Neural cell (in vitro differentiated cells): Measurements from ENCODE around the gene NAT9. TPM values are rescaled to one million over a fixed set of nuclear protein-coding genes. Genes with fewer than 3 reads are reported as not detected.

ENCODE experiments used
- H2AFZ ChIP-seq: fragments of 200-600, 300-800 bp; sonication (generic), shearing (Covaris generic); 2 replicates; pipeline ENCODE4 v1.6.0; 2014; ENCODE audit warnings: low read depth, mild to moderate bottlenecking, antibody characterized with exemption, low read length, moderate library complexity
- H3F3A ChIP-seq: fragments of 200-600 bp; shearing (Covaris generic); 2 replicates; pipeline ENCODE4 v1.6.1; 2016; ENCODE audit warnings: mild to moderate bottlenecking, moderate library complexity, mixed read lengths, antibody characterized with exemption, low read length; ENCODE audit not compliant: insufficient read depth, poor library complexity, severe bottlenecking
- H3K27ac ChIP-seq: fragments of 200-600, 300-800 bp; sonication (generic), shearing (Covaris generic); 2 replicates; pipeline ENCODE4 v1.5.1; 2014; ENCODE audit warnings: mild to moderate bottlenecking, low read length, moderate library complexity
- H3K27me3 ChIP-seq: fragments of 300-800, 200-600 bp; sonication (generic), shearing (Covaris generic); 2 replicates; pipeline ENCODE4 v1.6.0; 2014; ENCODE audit warnings: mild to moderate bottlenecking, low read depth, low read length, moderate library complexity; ENCODE audit not compliant: insufficient read depth
- H3K36me3 ChIP-seq: fragments of 300-800, 200-600 bp; sonication (generic), shearing (Covaris generic); 2 replicates; pipeline ENCODE4 v1.5.1; 2014; ENCODE audit warnings: mild to moderate bottlenecking, antibody characterized with exemption, low read length, moderate library complexity; ENCODE audit not compliant: insufficient read depth
- H3K4me2 ChIP-seq: fragments of 300-800, 200-600 bp; sonication (generic), shearing (Covaris generic); 2 replicates; pipeline ENCODE4 v1.6.0; 2014; ENCODE audit warnings: mild to moderate bottlenecking, low read length
- H3K4me3 ChIP-seq: fragments of 300-800, 200-600 bp; sonication (generic), shearing (Covaris generic); 2 replicates; pipeline ENCODE4 v1.5.1; 2014; ENCODE audit warnings: mild to moderate bottlenecking, low read length, moderate library complexity
- H3K79me2 ChIP-seq: fragments of 200-600 bp; shearing (Covaris generic); replicated peaks from 2 replicates; pipeline ENCODE4 v1.6.0; 2014; ENCODE audit warnings: mild to moderate bottlenecking, low read length, moderate library complexity; ENCODE audit not compliant: insufficient read depth
- H3K9ac ChIP-seq: fragments of 300-800, 200-600 bp; sonication (generic), shearing (Covaris generic); 2 replicates; pipeline ENCODE4 v1.6.1; 2016; ENCODE audit warnings: mild to moderate bottlenecking, low read length, mixed read lengths
- H3K9me2 ChIP-seq: fragments of 200-600 bp; shearing (Covaris generic); 2 replicates; pipeline ENCODE4 v1.6.1; 2016; ENCODE audit warnings: mild to moderate bottlenecking, low read length, mixed read lengths; ENCODE audit not compliant: insufficient read depth
- H3K9me3 ChIP-seq: fragments of 200-600, 300-800 bp; sonication (generic), shearing (Covaris generic); 2 replicates; pipeline ENCODE4 v1.6.1; 2016; ENCODE audit warnings: mild to moderate bottlenecking, mixed run types, low read length, moderate library complexity, mixed read lengths
- H4K20me1 ChIP-seq: fragments of 200-600 bp; shearing (Covaris generic); 2 replicates; pipeline ENCODE4 v1.6.1; 2016; ENCODE audit warnings: mild to moderate bottlenecking, mixed run types; ENCODE audit not compliant: insufficient read depth
- EP300 ChIP-seq: fragments of 450-650 bp; conservative IDR thresholded peaks from 2 replicates; pipeline ENCODE4 v1.6.1; 2014; ENCODE audit warnings: antibody characterized with exemption, mild to moderate bottlenecking, moderate library complexity; ENCODE audit not compliant: poor library complexity, severe bottlenecking
- EZH2 ChIP-seq: fragments of 200-600, 300-800 bp; shearing (Covaris generic), sonication (generic); IDR thresholded peaks from 2 replicates; pipeline ENCODE4 v1.6.1; 2014; ENCODE audit warnings: antibody characterized with exemption, low read length, borderline replicate concordance, mild to moderate bottlenecking; ENCODE audit not compliant: insufficient read depth, poor library complexity, severe bottlenecking
- MXI1 ChIP-seq: fragments of 450-650 bp; conservative IDR thresholded peaks from 2 replicates; pipeline ENCODE4 v1.6.1; 2014; ENCODE audit warnings: antibody characterized with exemption, mild to moderate bottlenecking; ENCODE audit not compliant: poor library complexity, severe bottlenecking
- POLR2AphosphoS5 ChIP-seq: IDR thresholded peaks from 2 replicates; pipeline ENCODE4 v1.6.1; 2012
- RAD21 ChIP-seq: fragments of 450-650 bp; conservative IDR thresholded peaks from 2 replicates; pipeline ENCODE4 v1.6.1; 2014; ENCODE audit warnings: antibody characterized with exemption, mild to moderate bottlenecking, moderate library complexity
- SMC3 ChIP-seq: fragments of 450-650 bp; conservative IDR thresholded peaks from 2 replicates; pipeline ENCODE4 v1.6.1; 2014; ENCODE audit warnings: antibody characterized with exemption, mild to moderate bottlenecking, moderate library complexity; ENCODE audit not compliant: poor library complexity
- TAF1 ChIP-seq: IDR thresholded peaks from 2 replicates; pipeline ENCODE4 v1.6.1; 2012; ENCODE audit warnings: low read depth
- polyA plus RNA-seq: library from polyadenylated mRNA; depleted of rRNA; stranded (reverse); fragments of >200 nt; gene quantifications from 2 replicates; pipeline ENCODE4 v1.2.3, GENCODE V29; 2014
- TF ChIP-seq, protein P1 (sequence below): IDR thresholded peaks from 2 replicates; pipeline ENCODE4 v1.6.1; 2012; ENCODE audit warnings: borderline replicate concordance
- TF ChIP-seq, protein P2 (sequence below): fragments of 450-650 bp; IDR thresholded peaks from 2 replicates; pipeline ENCODE4 v1.5.1; 2014; ENCODE audit warnings: antibody characterized with exemption, mild to moderate bottlenecking, moderate library complexity; ENCODE audit not compliant: poor library complexity, severe bottlenecking

NAT9 gene
- polyA plus RNA-seq, 1 donor from 2014 or later, result 243 TPM

DNA sequence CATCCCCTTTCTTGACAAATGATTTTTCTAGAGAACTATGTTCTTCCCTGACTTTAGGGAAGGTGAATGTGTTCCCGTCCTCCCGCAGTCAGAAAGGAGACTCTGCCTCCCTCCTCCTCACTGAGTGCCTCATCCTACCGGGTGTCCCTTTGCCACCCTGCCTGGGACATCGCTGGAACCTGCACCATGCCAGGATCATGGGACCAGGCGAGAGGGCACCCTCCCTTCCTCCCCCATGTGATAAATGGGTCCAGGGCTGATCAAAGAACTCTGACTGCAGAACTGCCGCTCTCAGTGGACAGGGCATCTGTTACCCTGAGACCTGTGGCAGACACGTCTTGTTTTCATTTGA, 7.4 kb downstream of the NAT9 start:
- no peaks in the 10 kb centered on the region for H4K20me1 ChIP-seq
- peaks cover 7% of the 10 kb centered on the region for H3K36me3 ChIP-seq
- no peaks in the 10 kb centered on the region for H3K27me3 ChIP-seq
- TF ChIP-seq EP300 (no peak), EZH2 (no peak), MXI1 (no peak), POLR2AphosphoS5 (no peak)
- TF ChIP-seq, protein P1, sequence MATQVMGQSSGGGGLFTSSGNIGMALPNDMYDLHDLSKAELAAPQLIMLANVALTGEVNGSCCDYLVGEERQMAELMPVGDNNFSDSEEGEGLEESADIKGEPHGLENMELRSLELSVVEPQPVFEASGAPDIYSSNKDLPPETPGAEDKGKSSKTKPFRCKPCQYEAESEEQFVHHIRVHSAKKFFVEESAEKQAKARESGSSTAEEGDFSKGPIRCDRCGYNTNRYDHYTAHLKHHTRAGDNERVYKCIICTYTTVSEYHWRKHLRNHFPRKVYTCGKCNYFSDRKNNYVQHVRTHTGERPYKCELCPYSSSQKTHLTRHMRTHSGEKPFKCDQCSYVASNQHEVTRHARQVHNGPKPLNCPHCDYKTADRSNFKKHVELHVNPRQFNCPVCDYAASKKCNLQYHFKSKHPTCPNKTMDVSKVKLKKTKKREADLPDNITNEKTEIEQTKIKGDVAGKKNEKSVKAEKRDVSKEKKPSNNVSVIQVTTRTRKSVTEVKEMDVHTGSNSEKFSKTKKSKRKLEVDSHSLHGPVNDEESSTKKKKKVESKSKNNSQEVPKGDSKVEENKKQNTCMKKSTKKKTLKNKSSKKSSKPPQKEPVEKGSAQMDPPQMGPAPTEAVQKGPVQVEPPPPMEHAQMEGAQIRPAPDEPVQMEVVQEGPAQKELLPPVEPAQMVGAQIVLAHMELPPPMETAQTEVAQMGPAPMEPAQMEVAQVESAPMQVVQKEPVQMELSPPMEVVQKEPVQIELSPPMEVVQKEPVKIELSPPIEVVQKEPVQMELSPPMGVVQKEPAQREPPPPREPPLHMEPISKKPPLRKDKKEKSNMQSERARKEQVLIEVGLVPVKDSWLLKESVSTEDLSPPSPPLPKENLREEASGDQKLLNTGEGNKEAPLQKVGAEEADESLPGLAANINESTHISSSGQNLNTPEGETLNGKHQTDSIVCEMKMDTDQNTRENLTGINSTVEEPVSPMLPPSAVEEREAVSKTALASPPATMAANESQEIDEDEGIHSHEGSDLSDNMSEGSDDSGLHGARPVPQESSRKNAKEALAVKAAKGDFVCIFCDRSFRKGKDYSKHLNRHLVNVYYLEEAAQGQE, result no peak
- no peak overlapping the region for H3K27ac ChIP-seq
- no peak overlapping the region for H3K4me3 ChIP-seq
- no peak overlapping the region for H3K9ac ChIP-seq
- no peak overlapping the region for H2AFZ ChIP-seq
- no peaks in the 10 kb centered on the region for H3K9me3 ChIP-seq
- no peaks in the 10 kb centered on the region for H3F3A ChIP-seq
- no peaks in the 10 kb centered on the region for H3K79me2 ChIP-seq
- H3K9me2 ChIP-seq, result no peaks in the 10 kb centered on the region
- H3K4me2 ChIP-seq, result no peak overlapping the region

DNA sequence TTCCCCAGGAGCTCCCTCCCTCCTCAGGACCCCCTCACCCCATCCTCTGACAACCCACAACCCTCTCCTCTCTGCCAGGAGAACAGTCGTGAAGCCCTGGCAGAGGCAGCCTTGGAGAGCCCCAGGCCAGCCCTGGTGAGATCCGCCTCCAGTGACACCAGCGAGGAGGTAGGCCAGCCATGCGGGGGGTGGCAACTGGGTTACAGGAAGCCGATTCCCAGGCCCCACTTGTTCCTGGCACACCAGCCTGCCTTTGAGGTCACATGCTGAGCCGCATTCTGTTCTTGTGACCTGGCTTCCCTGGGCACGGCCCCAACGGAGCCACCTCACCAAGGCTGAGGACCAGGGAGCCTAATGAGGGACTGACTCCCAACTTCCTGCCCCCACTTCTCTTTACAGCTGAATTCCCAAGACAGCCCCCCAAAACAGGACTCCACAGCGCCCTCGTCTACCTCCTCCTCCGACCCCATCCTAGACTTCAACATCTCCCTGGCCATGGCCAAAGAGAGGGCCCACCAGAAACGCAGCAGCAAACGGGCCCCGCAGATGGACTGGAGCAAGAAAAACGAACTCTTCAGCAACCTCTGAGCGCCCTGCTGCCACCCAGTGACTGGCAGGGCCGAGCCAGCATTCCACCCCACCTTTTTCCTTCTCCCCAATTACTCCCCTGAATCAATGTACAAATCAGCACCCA, 7.9 kb downstream of the NAT9 start:
- peaks cover 7% of the 10 kb centered on the region for H3K36me3 ChIP-seq
- no peak for TF ChIP-seq EZH2
- no peak for TF ChIP-seq POLR2AphosphoS5
- no peak for TF ChIP-seq EP300
- H3K4me3 ChIP-seq, result no peak overlapping the region
- no peak overlapping the region for H3K27ac ChIP-seq
- no peaks in the 10 kb centered on the region for H3K9me2 ChIP-seq
- no peaks in the 10 kb centered on the region for H3K9me3 ChIP-seq
- H4K20me1 ChIP-seq, result no peaks in the 10 kb centered on the region
- no peak overlapping the region for H2AFZ ChIP-seq
- H3K4me2 ChIP-seq, result no peak overlapping the region
- no peaks in the 10 kb centered on the region for H3F3A ChIP-seq
- no peaks in the 10 kb centered on the region for H3K27me3 ChIP-seq
- H3K79me2 ChIP-seq, result no peaks in the 10 kb centered on the region
- no peak overlapping the region for H3K9ac ChIP-seq

DNA sequence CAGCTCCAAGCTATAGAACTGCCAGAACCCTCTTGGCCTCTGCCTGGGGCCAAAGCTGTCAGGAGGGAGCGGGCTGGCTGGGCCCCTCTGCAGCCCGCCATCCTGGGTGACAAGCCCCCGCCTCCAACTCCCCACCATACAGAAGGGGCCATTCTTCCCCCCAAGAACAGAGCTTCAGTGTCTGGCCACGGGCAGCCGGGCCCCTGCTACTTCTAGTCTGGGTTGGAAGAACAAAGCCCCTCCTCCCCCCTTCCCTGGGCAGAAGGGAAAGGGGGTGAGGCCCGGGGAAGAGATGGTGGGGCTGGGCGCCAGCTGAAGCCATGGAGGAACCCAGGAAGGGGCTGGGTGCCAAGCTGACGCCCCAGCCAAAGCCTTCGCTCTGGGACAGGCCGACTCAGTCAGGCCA, 9.0 kb downstream of the NAT9 start:
- Histone ChIP-seq H4K20me1 (no peaks in the 10 kb centered on the region), H3K9me2 (no peaks in the 10 kb centered on the region), H3K27ac (no peak overlapping the region), H3K4me2 (no peak overlapping the region), H3K36me3 (peaks cover 7% of the 10 kb centered on the region), H3K9ac (no peak overlapping the region), H2AFZ (no peak overlapping the region), H3K9me3 (no peaks in the 10 kb centered on the region), H3K79me2 (no peaks in the 10 kb centered on the region), H3F3A (no peaks in the 10 kb centered on the region), H3K27me3 (no peaks in the 10 kb centered on the region), H3K4me3 (no peak overlapping the region)
- TF ChIP-seq TAF1 (no peak), EP300 (no peak), SMC3 (no peak), MXI1 (no peak), POLR2AphosphoS5 (no peak), EZH2 (no peak), RAD21 (no peak)
- TF ChIP-seq, protein P2, sequence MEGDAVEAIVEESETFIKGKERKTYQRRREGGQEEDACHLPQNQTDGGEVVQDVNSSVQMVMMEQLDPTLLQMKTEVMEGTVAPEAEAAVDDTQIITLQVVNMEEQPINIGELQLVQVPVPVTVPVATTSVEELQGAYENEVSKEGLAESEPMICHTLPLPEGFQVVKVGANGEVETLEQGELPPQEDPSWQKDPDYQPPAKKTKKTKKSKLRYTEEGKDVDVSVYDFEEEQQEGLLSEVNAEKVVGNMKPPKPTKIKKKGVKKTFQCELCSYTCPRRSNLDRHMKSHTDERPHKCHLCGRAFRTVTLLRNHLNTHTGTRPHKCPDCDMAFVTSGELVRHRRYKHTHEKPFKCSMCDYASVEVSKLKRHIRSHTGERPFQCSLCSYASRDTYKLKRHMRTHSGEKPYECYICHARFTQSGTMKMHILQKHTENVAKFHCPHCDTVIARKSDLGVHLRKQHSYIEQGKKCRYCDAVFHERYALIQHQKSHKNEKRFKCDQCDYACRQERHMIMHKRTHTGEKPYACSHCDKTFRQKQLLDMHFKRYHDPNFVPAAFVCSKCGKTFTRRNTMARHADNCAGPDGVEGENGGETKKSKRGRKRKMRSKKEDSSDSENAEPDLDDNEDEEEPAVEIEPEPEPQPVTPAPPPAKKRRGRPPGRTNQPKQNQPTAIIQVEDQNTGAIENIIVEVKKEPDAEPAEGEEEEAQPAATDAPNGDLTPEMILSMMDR, result no peak
- TF ChIP-seq, protein P1, result no peak
